ENCODE data around the gene CAPZA1.

CAPZA1 gene

GRCh38 chr1:112581586-112582192 is 37.9 kb upstream of the CAPZA1 start:
- no peak overlapping the region for H3K27ac ChIP-seq (ENCODE audit: extremely low read depth, low read depth, low read length)
- no peak overlapping the region for H3K4me3 ChIP-seq (ENCODE audit: low read depth, low read length)
- H3K4me1 ChIP-seq (ENCODE audit: control insufficient read depth, insufficient read depth, low read length), result no peaks in the 10 kb centered on the region
- H3K9me3 ChIP-seq (ENCODE audit: control insufficient read depth, insufficient read depth, low read depth, low read length), result no peaks in the 10 kb centered on the region
- H3K36me3 ChIP-seq (ENCODE audit: control insufficient read depth in 2 of 2, insufficient read depth in 1 of 2, low read length in 2 of 2), result peaks cover 13 to 33% of the 10 kb centered on the region in 2 experiments; a peak in 2 of 3 replicates
- ChIA-PET CTCF (no interaction called here), POLR2A (no interaction called here)
- TF ChIP-seq PRDM1 (tag by site-specific recombination; IDR thresholded peaks at IDR 0.05), result peak; percentile 60; the same call in 1 of the 2 replicates
- TF ChIP-seq ZBTB11 (tag by site-specific recombination; conservative IDR thresholded peaks at IDR 0.05; ENCODE audit: low read depth), result no peak

- no peak for TF ChIP-seq ZNF354C (tag by site-specific recombination; IDR thresholded peaks at IDR 0.05; ENCODE audit: borderline replicate concordance, low read depth)
- no peak for TF ChIP-seq PRDM6 (tag by site-specific recombination; IDR thresholded peaks at IDR 0.05)
- TF ChIP-seq ZNF639 (tag by site-specific recombination; IDR thresholded peaks at IDR 0.05), result no peak
- TF ChIP-seq ZNF341 (tag by site-specific recombination; IDR thresholded peaks at IDR 0.05; ENCODE audit: low read depth), result no peak
- TF ChIP-seq ZNF37A (tag by site-specific recombination; IDR thresholded peaks at IDR 0.05), result no peak
- no peak for TF ChIP-seq ZSCAN30 (tag by site-specific recombination; IDR thresholded peaks at IDR 0.05)
- TF ChIP-seq ZSCAN16 (tag by site-specific recombination; IDR thresholded peaks at IDR 0.05), result no peak
- TF ChIP-seq ZBTB26 (tag by site-specific recombination; optimal IDR thresholded peaks at IDR 0.05), result no peak
- TF ChIP-seq ZNF112 (tag by site-specific recombination; IDR thresholded peaks at IDR 0.05), result no peak
- TF ChIP-seq ZNF266 (tag by site-specific recombination; IDR thresholded peaks at IDR 0.05; ENCODE audit: low read depth), result no peak
- TF ChIP-seq ZNF248 (tag by site-specific recombination; IDR thresholded peaks at IDR 0.05), result no peak
- no peak for TF ChIP-seq ZBTB11 (tag by site-specific recombination; conservative IDR thresholded peaks at IDR 0.05; ENCODE audit: low read depth)
- TF ChIP-seq SP7 (tag by site-specific recombination; IDR thresholded peaks at IDR 0.05), result no peak
- no peak for TF ChIP-seq ZNF114 (tag by site-specific recombination; IDR thresholded peaks at IDR 0.05)
- no peak for TF ChIP-seq ZNF391 (tag by site-specific recombination; IDR thresholded peaks at IDR 0.05; ENCODE audit: borderline replicate concordance, low read depth)
- CTCF ChIA-PET, result no interaction called here
- Histone ChIP-seq H3K36me3 (ENCODE audit: control insufficient read depth in 2 of 2, insufficient read depth in 1 of 2, low read length in 2 of 2) (peaks cover 7 to 24% of the 10 kb centered on the region in 2 experiments; a peak in 2 of 3 replicates), H3K4me3 (ENCODE audit: low read depth, low read length) (no peak overlapping the region), H3K4me1 (ENCODE audit: control insufficient read depth, insufficient read depth, low read length) (no peaks in the 10 kb centered on the region), H3K27ac (ENCODE audit: extremely low read depth, low read depth, low read length) (no peak overlapping the region), H3K9me3 (ENCODE audit: control insufficient read depth, insufficient read depth, low read depth, low read length) (no peaks in the 10 kb centered on the region)
- POLR2A ChIA-PET, result interaction anchor here (0.5 kb wide), 1 partner anchor 38 kb away, joined by 6 read pairs; no protein-coding TSS in a partner anchor
Measured at GRCh38 chr1:112583366-112583765, 36.3 kb upstream of the CAPZA1 start.

Data from HEK293 (cell line).